SKM-1 (cell line): ENCODE data around the gene SNX1.
"Not testable (repeated sequence)": the region's sequence is repeated elsewhere in the genome, so short reads cannot be mapped to it uniquely, and the experiment has no call there.

Experiments
- DNase-seq: peaks from one replicate; lab custom pipeline; 2025; ENCODE audit not compliant: unreplicated experiment; lab: John Stamatoyannopoulos, UW

Gene SNX1

GRCh38 chr15:64073496-64073895 is 22.3 kb upstream of the SNX1 start:
- DNase-seq = not testable (repeated sequence)

DNA sequence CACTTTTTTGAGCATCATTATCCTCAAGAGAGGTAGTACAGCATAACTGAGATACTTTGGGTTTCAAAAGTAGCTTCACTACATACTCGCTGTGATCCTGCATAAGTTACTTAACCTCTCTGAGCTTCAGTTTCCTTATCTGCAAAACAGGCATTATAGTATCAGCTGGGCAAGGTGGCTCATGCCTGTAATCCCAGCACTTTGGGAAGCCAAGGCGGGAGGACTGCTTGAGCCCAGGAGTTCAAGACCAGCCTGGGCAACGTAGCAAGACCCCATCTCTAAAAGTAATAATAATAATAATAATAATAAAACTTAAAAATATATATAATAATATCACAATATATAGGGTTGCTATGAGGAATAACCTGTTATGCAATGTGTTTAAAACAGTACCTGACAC is 13.0 kb upstream of the SNX1 start:
- no peak for DNase-seq

DNA sequence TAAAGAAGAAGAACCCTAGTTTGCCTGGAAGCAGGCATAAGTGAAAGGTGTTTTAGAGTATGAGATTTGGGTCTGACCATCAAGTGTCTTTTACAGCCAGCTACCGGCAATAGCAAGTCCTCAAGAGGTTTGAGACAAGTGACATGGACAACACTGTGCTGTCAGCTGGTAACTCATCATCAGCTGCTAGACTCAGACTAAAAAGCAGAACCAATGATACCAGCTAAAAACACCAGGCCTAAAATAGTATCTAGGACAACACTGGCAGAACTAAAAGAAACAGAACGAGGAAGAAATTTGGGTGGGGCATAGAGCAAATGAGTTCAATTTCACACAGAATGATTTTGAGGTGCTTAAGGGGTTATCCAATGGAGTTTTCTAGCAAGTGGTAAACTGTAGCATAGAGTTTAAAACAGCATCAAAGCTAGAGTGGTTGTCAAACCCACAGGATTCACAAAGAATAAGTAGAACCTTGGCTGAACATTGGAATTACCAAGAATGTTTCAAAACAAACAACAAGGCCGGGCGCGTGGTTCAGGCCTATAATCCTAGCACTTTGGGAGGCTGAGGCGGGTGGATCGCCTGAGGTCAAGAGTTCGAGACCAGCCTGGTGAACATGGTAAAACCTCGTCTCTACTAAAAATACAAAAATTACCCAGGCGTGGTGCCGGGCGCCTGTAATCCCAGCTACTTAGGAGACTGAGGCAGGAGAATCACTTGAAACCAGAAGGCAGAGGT is 6.1 kb upstream of the SNX1 start:
- DNase-seq = no peak

- no peak for DNase-seq
Measured at GRCh38 chr15:64090527-64090926, 5.3 kb upstream of the SNX1 start.

DNA sequence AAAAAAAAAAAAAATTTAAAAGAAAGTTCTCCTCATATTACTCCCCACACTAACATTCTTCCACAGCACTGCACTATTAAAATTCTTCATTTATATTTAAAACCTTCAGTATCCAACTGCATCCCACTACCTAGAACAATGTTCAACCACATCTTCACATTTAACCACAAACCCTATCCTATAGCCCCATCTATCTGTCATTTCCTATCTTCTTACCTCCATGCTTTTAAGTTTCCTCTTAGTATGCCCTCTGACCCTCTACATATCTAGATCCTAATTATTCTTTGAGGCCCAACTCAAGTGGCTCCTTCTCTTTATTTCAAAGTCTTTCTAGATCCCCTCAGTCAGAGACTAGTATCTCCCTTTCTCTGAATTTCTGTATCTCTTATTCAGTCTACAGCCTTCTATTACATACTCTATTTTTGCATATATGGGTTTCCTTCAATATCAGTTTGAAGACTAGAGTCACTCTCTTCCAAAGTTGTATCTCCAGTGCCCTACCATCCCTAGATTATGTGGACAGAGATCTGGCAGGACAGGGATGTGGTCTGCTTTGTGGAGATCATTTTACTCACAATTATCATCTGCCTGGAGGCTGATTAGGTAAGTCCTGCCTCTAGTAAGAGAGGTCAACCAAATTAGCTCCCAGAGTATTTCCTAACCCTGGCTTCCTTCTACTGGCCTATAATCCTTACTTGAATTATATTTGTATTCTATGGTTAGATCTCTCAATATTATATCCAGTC is 3.5 kb upstream of the SNX1 start:
- no peak for DNase-seq

DNA sequence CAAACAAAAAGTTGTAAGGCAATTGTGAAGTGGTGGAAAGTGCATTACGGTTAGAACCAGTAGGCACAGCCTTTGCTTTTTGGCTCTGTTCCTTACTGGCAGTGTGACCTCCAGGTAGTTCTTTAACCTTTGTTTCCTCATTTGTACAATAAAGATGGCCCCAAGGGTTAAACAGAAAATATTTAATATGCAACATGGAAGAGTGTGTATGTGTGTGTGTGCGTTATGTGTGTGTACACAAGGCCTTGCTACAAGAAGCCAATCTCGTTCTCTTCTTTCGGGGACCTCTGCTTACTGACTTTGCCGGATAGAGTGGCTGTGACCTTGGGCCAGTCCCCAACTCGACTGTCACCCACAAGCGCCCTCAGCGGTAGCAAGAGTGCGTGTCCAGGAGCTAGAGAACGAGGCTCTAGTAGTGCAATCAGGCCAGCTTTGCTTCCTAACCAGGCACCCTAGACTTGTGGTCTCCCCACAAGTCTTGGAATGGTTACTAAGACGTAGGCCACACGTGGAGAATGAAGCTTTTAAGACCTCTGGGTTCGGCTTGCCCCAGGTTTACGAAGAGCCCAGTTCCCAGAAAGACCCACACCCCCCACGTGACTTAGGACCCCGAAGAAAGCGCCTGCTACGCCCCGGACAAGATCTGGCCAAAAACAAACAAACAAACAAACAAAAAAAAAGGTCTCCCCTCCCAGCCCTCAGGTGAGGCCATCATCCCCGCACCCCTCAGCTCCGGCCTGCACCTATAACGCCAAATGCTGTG is 2.7 kb upstream of the SNX1 start:
- DNase-seq = peak; percentile 72

DNA sequence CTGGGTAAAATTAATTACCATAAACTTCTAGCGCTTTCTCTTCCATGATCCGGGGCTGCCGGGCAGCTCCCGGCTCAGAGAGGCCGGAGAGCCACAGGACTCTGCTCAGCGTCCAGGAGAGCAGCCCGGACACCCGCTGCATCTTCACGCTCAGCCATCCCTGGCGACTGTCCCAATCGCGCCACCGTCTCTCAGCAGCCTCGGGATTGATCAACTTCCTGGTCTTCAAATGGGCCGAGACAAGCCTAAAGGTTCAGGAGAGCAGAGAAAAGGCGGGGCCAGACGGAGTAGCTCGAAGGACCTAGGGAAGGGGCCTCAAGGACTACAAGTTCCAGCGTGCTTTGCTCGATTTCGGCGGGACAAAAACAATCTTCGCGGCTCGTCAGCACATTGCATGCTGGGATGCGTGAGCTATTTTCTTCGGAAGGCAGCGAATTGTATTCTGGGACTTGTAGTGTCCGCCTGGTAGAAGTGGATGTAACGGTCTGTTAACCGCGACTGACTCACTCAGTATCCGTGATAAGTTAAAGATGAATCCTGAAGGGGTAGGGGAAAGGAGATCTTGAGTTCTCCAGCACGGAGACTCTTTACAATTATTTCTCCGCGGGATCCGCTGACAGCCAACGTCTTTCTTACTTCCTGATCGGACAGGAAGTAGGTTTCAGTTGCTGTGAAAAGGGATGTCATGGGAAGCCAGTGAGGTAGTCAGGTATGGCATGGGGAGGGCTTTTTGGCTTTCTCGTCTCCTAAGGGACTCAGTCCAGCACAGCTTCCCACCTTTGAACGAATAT is 2.0 kb upstream of the SNX1 start, which contains the start of gene CIAO2A:
TSS of gene CIAO2A (minus strand) at position 212 of the 791 bp plus-strand sequence. CDS start at position 142, 70 bp downstream.
- DNase-seq = peak; percentile 100

GRCh38 chr15:64095431-64095794 is 369 bp upstream of the SNX1 start:
- no peak for DNase-seq

DNA sequence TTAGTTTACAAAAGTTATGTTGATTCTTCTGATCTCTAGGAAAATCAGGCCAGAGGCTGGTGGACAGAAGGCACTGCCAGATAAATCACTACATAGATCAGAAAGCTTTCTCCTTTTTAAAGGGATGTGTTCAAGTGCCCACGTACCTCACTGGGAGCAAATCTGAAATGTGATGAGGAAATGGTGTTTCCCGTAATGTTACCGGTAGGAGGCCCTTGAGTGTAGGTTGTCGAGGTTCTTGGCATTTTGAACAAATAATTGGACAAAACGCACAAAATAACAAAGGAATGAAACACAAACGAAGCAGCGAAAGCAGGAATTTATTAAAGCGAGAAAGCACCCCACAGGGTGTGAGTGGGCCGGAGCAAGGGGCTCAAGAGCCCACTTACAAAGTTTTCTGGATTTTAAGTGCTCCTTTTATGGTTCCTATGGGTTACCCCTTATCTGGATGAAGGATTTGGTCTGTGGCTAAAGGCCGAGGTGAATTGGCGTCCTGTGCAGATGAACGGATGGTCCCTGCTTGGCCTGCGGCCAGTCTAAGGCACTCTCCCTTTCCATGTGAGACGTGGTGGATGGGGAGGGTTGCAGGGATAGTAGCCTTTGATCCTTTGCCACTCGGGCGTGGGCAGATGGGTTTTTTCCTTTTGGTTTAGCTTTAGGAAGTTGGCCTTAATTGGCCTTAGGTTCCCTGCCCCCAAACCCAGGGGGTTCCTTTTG is 1.0 kb downstream of the SNX1 start:
- no peak for DNase-seq

DNA sequence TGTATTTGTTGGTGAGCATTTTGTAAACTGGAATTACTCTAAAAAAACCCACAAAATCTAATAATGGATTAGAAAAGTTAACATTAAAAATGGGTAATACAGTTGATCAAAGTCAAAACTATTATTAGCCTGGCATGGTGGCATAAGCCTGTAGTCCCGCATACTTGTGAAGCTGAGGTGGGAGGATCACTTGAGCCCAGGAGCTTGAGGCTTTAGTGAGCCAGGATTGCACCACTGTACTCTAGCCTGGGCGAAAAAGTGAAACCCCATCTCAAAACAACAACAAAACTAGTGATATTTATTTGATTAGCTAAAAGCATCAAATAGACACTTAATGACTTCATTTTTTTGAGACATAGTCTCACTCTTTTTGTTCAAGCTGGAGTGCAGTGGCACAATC is 3.6 kb downstream of the SNX1 start:
- no peak for DNase-seq

DNA sequence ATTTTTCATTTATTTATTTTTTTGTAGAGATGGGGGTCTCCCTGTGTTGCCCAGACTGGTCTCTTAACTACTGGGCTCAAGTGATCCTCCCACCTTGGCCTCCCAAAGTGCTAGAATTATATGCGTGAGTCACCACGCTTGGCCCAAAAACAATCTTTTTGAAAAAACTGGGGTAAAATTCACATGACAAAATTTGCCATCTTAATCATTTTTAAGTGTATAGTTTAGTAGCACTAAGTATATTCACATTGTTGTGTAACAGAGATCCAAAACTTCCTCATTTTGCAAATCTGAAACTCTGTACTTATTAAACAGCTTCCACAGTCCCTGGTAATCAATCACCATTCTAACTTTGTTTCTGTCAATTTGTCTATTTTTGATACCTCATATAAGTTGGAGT is 5.2 kb downstream of the SNX1 start:
- no peak for DNase-seq

GRCh38 chr15:64102497-64102896 is 6.7 kb downstream of the SNX1 start:
- no peak for DNase-seq

GRCh38 chr15:64105113-64105704 is 9.4 kb downstream of the SNX1 start:
- no peak for DNase-seq

DNA sequence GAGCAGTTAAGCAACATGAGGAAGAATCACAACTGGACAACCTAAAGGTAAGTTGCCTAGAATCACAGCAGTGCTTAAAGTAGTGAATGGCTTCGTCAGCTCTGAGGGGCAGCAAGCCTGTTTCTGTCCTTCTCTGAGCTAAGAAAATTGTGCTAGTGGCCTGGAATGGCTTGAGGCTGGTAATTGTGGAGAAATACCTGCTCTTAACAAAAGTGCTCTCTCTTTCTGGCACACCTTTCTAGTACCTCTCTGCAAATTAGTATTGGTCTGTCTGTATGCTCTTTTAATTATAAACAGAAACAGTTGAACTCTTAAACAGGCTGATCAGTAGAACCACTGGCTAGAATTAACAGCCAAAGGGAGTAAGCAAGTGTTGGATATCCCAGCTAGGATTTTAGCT is 11.6 kb downstream of the SNX1 start:
- no peak for DNase-seq

DNA sequence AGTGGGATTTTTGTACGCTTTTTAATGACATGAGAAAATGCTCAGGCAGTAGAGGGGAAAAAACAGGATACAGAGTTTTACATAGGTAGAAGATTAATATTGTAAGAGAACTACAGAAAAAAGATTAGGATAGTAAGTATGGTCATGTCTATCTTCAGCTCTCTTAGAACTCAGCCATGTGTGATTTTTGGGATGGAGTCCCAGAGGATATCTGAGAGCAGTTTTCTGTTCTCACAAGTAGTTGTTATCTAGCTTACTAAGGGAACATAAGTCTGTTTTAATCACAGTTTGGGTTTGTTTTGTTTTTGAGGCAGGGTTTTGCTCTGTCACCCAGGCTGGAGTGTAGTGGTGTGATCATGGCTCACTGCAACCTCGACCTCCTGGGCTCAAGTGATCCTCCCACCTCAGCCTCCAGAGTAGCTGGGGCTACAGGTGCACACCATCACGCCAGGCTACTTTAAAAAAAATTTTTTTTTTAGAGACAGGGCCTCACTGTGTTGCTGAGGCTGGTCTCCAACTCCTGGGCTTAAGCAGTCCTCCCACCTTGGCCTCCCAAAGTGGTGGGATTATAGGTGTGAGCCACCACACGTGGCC is 14.4 kb downstream of the SNX1 start:
- DNase-seq = not testable (repeated sequence)

DNA sequence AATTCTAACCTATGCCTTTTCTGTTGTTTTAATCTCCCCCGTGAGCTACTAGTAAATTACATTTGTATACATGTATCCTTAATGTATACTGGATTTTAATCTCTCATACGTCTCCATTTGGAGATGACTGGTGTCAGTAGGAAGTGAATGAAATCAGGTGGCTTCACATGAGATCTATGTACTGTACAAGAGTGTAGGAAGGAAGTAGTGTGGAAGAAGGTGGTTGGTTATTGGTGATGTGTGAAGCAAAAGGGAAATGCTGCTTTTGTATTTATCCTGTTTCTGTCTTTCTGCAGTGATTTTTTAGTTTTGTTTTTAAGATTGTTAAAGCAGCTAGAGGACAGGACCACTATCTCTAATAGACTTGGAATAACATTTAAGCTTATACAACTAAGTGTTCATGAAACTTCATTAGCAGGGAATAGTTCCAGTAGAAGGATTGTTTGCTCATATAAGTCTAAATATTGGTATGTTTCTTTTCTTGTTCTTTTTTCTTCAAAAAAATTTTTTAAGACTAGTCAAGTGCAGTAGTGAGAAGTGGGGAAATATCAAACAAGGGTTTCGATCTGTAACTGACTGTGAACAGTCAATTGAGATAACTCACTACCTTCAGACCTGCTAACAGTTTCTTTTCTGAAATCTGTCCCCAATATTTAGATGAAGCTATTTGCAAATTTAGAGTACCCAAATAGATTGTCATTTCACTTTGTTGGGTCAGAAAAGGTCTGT is 15.3 kb downstream of the SNX1 start:
- DNase-seq = no peak

DNA sequence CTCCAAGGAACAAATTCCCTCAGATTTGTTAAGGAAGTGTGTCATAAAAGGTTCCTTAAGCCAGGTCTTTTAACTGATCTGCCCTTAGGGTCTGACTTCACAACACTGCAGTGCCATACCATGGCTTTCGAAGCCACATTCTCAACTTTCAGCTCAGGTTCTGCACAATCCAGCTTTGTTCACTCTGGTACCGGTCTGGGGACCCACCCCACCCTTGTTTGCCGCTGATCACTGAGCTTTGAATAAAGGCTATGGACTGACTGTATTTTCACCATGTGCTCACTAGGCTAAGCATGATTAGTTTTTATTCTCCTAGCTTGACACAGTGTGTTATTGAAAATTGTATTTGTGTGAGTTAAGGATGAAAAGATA is 15.9 kb downstream of the SNX1 start:
- no peak for DNase-seq

- DNase-seq = no peak
Measured at GRCh38 chr15:64112073-64112772, 16.4 kb downstream of the SNX1 start.
